PFSK-1 (cell line): ENCODE data around the gene CSNK1G2.

Experiments used
- REST ChIP-seq, 2 experiments: IDR thresholded peaks; 2 replicates each; pipeline versions ENCODE4 v1.6.1 to v1.8.0; 2011 to 2012; ENCODE audit warnings: low read depth in 2 of 2, low read length in 2 of 2, control low read depth in 1 of 2, inconsistent platforms in 1 of 2, mild to moderate bottlenecking in 1 of 2, moderate library complexity in 1 of 2; ENCODE audit not compliant: insufficient read depth in 1 of 2
- SIN3A ChIP-seq: IDR thresholded peaks from 2 replicates; pipeline ENCODE4 v1.6.1; 2012; ENCODE audit warnings: mild to moderate bottlenecking, low read length, moderate library complexity, borderline replicate concordance; ENCODE audit not compliant: insufficient read depth
- TAF1 ChIP-seq: IDR thresholded peaks from 2 replicates; pipeline ENCODE4 v1.6.1; 2012; ENCODE audit warnings: low read length, control low read depth, borderline replicate concordance; ENCODE audit not compliant: insufficient read depth

- no peak for TF ChIP-seq SIN3A
- TF ChIP-seq TAF1, result no peak
- no peak for TF ChIP-seq REST (IDR thresholded peaks at IDR 0.05; ENCODE audit: insufficient read depth in 1 of 2, low read depth in 2 of 2, low read length in 2 of 2)
Observed at GRCh38 chr19:2011169-2011568, 70.2 kb downstream of the CSNK1G2 start.
